ENCODE measurements around the gene CDC42SE1.
"Not testable (repeated sequence)": the region's sequence is repeated elsewhere in the genome, so short reads cannot be mapped to it uniquely, and the experiment has no call there.

The CDC42SE1 gene, protein sequence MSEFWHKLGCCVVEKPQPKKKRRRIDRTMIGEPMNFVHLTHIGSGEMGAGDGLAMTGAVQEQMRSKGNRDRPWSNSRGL

DNA sequence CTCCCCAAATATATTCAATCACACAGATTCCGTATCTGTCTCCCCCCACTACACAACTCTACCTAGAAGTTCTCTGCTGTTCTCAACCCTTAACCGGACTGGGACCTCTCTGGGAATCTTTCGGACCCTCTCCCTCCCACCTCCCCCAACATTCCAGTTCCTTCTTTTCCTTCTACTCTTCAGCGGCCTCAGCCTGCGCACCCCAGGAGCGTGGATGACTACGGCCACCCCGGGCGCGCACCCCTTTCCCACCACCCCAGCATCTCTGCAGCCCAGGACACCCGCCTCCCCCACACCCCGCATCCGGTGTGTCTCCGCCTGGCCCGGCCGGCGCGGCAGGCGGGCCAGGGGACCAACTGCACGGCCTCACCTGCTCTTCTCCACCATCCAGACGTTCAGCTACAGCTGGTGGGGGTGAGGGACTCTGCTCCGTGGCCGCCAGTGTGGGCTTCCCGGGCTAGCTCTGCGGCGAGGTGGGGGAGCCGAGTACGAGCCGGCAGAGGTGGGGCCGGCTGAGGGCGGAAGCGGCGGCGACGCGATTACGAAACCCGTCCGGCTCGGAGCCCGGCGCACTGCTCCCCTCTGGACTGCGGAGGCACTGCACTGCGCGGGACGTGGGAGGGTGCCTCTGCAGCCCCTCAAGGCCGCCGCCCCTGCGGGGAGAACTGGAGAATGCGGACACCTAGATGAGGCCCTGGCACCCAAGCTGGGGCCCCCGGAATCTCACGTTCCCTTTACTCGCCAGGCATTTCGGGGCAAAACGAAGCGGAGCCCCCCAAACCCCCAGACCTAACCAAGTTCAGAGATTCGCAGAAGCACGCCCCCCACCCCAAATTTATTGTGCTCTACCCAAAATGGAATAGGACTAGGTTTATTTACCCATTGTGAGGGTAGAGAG, at the start of gene CDC42SE1:
CDC42SE1 (minus strand) TSS at position 514 of the 898 bp plus-strand sequence. CDS start 3,892 bp downstream, outside the sequence.
- DNase-seq = no peak

DNA sequence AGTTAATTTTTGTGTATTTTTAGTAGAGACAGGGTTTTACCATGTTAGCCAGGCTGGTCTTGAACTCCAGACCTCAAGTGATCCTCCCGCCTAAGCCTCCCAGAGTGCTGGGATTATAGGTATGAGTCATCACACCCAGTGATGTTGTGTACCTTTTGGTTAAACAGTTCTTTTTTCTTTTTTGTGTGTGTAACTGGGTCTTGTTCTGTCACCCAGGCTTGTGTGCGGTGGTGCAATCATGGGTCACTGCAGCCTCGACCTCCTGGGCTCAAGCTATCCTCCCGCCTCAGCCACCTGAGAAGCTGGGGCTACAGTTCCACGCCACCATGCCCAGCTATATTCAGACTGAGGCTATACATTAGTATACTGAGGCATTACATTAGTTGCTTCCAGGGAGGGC, 48.9 kb upstream of the CDC42SE1 start:
- no peak for DNase-seq

DNA sequence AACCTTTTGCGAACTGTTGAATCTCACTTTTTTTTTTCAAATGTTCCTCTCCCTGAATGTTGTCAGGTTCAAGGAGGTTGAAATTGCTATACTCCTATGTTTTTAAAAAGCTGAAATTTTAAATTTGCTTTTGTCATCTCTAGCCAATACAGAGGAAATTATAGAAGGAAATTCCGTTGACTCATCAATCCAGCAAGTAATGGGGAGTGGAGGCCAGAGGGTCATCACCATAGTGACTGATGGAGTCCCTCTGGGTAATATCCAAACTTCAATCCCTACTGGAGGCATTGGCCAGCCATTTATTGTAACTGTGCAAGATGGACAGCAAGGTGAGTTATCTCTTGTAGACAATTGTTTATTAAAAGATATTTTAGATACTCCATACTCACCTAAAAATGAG, 47.5 kb upstream of the CDC42SE1 start:
- DNase-seq = no peak

DNA sequence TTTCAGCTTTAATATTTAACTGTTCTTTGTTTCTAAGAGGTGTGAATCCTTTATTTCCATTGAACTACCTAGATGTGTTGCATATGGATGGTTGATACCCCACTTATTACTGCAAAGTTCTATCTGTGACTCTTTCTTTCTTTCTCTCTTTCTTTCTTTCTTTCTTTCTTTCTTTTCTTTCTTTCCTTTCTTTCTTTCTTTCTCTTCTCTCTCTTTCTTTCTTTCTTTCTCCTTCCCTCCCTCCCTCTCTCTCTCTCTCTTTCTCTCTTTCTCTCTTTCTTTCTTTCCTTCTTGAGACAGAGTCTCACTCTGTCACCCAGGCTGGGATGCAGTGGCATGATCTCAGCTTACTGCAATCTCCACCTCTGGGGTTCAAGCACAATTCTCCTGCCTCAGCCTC, 45.2 kb upstream of the CDC42SE1 start:
- DNase-seq = no peak

DNA sequence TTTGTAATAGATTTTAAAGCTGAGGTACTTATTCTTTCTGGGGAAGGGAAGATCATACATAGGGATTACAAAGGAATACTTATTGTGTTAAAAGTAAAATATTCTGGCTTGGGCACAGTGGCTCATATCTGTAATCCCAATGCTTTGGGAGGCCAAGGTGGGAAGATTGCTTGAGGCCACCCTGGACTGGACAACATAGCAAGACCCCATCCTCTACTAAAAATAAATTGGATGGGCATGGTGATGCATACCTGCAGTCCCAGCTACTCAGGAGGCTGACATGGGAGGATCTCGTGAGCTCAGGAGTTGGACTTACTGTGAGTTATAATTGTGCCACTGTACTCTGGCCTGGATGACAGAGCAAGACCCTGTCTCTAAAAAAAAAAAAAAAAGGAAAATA, 38.7 kb upstream of the CDC42SE1 start:
- no peak for DNase-seq

DNA sequence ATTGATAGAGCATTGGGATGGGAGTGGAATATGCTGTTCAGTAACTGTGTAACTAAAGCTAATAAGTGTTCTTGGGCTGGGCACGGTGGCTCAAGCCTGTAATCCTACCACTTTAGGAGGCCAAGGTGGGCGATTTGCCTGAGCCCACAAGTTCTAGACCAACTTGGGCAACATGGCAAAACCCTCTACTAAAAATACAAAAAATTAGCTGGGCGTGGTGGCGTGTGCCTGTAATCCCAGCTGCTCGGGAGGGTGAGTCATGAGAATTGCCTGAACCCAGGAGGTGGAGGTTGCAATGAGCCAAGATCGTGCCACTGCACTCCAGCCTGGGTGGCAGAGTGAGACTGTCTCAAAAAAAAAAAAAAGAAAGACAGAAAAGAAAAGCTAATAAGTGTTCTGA, 38.0 kb upstream of the CDC42SE1 start:
- not testable (repeated sequence) for DNase-seq

DNA sequence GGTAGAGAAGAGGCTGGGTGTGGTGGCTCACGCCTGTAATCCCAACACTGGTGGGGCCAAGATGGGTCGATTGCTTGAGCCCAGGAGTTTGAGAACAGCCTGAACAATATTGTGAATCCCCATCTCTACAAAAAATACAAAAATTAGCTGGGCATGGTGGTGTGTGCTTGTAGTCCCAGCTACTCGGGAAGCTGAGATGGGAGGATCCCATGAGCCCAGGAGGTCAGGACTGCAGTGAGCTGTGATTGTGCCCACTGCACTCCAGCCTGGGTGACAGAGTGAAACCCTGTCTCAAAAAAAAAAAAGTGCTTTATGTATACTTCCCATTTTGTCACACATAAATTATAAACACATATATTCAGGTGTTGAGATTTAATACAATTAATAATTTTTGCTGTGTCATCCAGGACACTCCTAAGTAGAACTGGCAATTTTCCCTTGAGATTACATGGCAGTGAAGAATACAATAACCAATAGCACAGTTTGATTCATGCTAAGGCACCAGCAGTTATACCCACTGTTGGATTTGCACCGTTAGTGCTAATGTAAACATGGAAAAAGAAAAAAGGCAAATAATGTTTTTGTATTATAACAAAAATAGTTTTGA, 26.6 kb upstream of the CDC42SE1 start:
- no peak for DNase-seq

DNA sequence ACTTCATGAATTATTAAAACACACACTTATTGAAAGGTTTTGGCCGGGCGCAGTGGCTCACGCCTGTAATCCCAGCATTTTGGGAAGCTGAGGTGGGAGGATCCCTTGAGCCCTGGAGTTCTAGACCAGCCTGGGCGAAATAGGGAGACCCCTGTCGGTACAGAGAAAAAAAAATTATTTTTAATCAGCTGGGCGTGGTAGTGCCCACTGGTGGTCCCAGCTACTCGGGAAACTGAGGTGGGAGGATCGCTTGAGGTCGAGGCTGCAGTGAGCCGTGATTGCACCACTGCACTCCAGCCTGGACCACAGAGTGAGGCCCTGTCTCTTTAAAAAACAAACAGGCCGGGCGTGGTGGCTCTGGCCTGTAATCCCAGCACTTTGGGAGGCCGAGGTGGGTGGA, 12.8 kb upstream of the CDC42SE1 start:
- no peak for DNase-seq

DNA sequence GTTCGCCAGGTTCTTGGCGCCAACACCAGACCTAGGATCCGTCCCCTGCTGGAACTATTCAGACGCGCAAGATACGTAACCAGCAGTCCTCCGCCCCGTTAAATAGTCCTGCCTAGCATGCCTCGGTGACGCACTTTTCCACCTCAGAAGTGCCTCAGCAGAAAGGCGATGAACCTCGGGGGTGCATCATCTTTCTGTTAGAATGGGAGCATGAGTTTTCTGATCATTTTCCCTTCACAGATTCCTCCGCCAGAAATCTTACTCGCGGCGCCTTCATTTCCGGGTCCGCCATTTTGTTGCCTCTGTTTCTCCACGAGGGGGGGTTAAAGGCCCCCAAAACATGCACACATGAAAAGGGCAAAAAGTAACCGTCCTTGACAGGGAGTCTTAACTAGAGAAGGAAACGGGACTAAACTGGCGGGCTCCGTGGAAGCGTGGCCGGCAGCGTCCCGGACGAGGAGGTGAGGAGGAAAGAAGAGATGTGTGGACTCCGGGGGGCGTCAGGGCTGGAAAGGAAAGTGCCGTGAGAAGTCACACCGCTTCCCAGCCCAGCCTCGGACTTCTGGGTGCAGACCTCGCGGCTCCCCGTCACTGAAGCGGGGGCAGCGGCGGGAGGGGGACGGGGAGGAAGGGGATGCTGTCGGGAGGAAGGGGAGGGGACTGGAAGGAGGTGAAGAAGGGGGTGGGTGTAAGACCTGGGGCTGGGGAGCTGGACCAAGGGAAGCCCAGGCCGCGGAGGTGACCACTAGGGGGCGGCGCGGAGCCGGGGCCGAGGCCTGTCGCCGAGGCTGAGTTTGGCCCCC, 11.3 kb upstream of the CDC42SE1 start, which contains the start of gene GABPB2:
GABPB2 (plus strand) TSS at position 288 of the 803 bp plus-strand sequence. CDS start 17,429 bp downstream, outside the sequence.
- DNase-seq = no peak

DNA sequence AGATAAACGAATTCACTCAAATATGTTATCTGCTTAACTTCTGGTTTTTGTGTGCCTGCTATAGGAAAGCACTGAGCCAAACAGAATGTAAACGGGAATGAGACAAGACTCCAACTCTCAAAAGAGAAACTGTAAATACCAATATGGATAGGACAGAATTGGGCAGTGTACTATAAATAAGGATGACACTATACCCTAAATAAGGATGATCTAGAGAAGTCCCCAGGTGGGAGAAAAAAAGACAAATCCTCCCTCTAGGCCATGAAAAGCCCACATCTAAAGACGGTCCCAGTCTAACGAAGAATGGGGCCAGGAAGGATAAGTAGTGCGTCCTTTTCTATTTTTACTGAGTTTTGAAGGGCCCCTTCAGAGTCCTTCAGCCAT, 9.7 kb upstream of the CDC42SE1 start:
- DNase-seq = no peak

DNA sequence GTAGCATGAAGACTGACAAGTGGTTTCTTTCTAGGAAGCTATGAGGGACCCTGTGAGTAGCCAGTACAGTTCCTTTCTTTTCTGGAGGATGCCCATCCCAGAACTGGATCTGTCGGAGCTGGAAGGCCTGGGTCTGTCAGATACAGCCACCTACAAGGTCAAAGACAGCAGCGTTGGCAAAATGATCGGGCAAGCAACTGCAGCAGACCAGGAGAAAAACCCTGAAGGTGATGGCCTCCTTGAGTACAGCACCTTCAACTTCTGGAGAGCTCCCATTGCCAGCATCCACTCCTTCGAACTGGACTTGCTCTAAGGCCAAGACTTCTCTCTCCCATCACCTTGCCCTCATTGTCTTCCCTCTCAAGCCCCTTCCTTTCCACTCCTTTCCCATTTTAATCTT, 7.8 kb upstream of the CDC42SE1 start:
- no peak for DNase-seq

DNA sequence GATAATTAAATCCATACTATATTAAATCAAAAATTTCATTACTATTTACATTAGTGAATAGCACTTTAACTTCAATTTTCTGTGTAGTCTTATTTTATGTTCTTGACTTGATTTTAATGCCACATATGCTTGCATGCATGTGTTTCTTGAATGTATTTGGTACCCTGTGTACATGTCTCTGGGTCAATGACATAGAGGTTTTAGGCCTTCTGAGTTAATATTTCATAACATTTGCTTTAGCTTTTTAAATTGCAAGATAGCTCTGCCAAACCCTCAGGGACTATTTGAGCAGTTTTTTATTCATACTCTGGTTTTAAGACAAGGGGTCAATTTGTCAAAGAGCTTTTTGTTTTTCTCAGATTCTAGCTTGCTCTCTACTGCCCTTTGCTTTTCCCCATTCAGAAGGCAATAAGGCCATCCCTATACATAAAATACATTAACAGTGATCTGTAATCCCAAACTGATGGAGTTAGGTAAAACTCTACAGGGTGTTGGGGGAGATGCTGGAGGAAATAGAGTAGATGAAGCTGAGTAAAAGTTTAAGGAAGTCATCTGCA, 5.7 kb upstream of the CDC42SE1 start:
- DNase-seq = no peak

DNA sequence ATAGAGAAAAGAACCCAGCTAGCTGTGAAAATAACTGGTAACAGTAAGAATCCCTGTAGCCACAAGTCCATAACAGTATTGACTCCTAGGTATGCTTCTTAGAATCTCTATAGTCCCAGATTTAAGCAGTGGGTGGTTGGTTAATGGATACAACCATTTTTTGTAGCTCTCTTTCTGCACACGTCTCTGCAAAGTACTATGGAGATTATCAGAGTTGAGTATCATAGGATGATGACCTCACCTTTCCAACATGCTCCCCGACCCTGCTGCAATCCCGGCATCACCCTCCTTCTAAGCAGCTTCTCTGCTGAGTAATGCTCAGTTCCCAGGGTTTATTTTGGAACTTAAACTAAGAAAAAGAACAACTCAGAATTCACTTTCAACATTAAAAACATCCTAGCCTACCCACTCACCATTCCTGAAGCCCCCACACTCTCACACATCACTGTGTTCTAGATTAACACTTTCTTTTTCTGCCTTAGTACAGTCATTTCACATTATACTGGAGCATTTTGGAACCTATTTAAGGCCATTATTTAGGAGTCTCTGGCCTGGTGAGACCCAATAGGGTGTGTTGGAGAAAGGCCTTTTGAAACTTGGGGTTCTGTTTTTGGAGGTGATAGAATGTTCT, 3.4 kb upstream of the CDC42SE1 start:
- DNase-seq = no peak

DNA sequence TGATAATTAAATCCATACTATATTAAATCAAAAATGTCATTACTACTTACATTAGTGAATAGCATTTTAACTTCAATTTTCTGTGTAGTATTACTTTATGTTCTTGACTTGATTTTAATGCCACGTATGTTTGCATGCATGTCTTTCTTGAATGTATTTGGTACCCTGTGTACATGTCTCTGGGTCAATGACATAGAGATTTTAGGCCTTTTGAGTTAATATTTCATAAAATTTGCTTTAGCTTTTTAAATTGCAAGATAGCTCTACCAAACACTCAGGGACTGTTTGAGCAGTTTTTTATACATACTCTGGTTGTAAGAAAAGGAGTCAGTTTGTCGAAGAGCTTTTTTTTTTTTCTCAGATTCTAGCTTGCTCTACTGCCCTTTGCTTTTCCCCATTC, 2.3 kb upstream of the CDC42SE1 start:
- DNase-seq = no peak

DNA sequence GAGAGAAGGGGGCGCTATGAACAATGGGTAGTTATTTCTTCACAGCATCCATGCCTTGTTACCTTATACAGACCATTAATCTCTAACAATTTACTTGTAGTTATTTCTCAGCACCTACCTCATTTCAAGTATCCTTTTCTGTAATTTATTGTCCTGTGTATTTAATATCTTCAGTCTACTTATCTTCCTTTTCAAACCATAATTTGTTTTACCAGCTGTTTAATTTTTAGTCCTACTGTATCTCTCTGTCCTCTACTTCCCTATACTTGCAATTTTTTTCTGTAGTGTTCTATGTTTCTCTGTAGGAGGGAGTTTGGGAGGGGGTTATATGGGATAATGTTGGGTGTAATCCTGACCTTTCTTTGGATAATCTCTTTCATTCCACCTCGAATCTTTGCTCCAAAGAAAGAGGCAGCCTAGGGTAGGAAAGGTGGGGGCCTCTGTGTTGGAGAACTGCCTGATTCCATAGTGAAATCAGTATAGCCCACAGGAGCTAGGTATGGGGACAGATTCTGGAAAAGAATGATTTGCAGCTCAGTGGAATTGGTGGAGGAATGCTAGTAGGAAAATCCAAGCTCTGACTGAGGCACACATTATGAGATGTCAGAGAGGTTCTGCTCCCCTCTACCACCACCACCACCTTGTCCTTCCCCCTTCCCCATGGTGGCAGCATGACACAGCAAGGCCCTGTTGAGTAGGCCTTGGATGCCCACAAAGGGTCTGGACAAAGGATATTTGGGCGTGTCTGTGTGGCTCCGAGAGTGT, 1.4 kb upstream of the CDC42SE1 start:
- DNase-seq = no peak

DNA sequence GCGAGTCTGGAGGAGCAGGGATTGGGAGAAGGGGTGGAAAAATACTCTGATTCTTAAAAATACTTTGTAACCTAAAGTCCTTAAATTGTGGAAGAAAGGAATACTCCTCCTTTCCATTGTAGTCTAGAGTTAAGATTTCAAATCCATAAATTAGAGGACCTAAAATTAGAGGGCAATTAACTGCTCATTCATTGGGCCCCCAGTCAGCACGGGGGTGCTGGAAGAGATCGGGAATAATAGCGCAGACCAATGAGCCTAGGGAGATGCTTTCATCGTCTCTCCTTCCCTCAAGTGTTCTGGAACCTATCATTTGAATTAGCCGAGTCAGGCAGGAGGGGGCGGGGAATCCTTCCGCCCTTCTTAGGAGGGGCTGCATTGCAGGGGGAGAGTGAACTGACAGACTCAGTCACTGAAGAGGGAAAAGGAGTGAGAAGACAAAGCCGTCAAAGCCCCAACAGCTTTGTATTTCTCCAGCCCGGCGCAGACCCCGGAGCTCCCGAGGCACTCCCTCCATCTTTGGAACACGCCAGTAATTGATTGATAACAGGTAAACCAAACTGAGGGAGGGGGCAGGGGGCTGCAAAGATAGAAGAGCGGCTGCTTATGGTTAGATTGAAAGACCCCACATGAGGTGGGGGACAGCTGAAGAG, 710 bp upstream of the CDC42SE1 start, which contains the start of gene MLLT11:
MLLT11 (plus strand) TSS at position 391 of the 650 bp plus-strand sequence. CDS start 6,828 bp downstream, outside the sequence.
- peak; percentile 22 for DNase-seq

DNA sequence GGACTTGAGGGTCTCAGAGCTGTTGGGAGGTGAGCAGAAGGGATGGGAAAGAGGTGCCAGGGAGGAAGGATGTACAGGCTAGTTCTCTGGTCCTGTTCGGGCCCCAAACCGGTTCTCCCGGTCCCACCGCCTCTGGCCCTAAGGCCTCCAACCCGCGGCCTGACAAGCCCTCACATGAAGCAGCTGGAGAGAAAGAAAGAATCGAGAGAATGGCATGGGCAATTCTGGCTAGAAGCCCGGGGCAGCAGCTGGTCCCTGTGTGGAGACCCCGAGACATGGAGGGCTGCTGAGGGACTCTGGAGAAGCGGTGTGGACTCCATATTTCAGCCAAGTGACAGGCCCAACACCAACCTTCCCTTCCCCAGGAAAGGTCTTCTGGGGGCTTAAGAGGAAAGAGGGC, 730 bp downstream of the CDC42SE1 start:
- no peak for DNase-seq

DNA sequence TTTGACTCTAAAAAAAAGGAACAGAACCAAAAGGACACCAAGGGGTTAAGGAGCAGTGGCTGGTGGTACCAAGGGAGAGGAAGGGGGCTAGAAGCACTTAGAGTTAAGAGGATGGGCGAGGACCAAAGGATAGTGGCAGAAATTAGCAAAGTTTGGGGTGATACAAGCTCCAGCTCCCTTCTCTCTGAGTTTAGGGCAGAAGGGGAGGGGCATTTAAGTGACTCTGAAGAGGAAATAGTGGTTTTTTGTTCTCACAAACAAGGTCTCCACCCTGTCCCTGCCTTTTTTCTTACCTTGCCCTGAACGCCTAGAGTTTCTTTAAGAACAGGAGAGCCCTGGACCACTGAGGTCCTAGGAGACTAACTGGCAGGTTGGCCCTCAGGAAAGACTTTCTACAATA, 3.3 kb downstream of the CDC42SE1 start:
- no peak for DNase-seq

DNA sequence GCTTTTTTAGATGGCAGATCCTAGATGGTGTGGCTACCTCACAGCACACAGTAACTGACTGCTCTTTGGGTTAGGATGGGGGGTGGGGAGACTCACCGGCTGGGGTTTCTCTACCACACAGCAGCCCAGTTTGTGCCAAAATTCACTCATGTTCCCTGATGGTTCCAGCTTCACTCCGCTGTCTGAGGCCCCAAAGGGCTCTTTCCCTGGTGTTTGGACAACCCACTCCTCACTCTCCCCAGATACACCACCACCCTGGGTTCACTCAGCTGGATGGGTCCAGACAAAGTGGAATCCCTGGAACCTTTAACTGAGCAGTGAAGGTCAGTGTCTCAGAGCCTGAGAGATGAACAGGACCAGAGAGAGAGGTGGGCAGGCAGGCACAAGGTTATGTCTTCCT, 3.8 kb downstream of the CDC42SE1 start:
- no peak for DNase-seq

DNA sequence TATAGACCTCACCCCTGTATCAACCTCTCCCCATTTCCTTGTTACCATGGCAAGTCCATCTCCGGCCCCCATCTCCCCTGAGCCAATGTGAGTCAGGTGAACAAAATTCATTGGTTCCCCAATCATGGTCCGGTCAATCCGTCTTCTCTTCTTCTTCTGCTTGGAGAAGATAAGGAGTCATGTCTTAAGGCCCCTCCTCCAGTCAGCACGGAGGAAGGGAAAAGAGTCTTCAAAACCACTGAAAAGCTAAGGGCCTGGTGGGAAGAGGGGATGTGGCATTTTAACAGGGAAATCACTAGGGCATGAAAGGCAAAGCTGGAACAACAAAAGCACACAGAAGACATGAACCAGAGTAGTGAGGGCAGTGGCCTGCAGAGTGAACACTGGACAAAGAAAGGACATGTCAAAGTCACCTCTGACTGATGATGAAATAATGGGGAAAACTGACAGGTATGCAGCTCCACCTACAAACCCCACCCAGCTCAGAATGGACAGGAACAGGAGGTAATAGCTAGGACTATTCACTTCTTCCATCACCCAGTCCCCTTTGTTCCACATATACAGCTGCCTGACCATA, 4.4 kb downstream of the CDC42SE1 start:
- DNase-seq = no peak

Measured in NCI-H1417 treated with DMSO at 0.1 percent for 48 hours (cell line).